K562 (cell line): ENCODE results near the gene KLHL29. TPM values are rescaled to one million over a fixed set of nuclear protein-coding genes. Genes with fewer than 3 reads are reported as not detected.

Experiments used
- ATAC-seq: fragments of 200-7000 bp; cut with Tn5 transposase; 3 replicates; pipeline ENCODE4 v1.9.1; 2020; ENCODE audit warnings: moderate library complexity
- BruUV-seq: library from RNA; stranded (reverse); fragments of 400-500 nt; replicated peaks from 2 replicates; lab custom pipeline; 2021; lab: Mats Ljungman, UMichigan
- CTCF ChIA-PET: fragments of 300-600 bp; formaldehyde crosslinking; extraction: SDS; loops from one replicate; lab custom pipeline; 2021; ENCODE audit warnings: low intra/inter-chr PET ratio; lab: Yijun Ruan, JAX
- POLR2A ChIA-PET: fragments of 300-600, 350-650 bp; sonication (Branson Sonifier 250); formaldehyde crosslinking; extraction: SDS; loops from one replicate; lab custom pipeline; 2021; ENCODE audit warnings: antibody characterized with exemption, inconsistent platforms; lab: Yijun Ruan, JAX
- DNase-seq, 4 experiments: peaks; one replicate each; pipeline versions ENCODE4 v3.0.0 to v3.0.0-alpha.2; 2011 to 2018; ENCODE audit warnings: low spot score in 3 of 4, mixed read lengths in 3 of 4; ENCODE audit errors: extremely low read depth in 1 of 4
- FAIRE-seq: peaks from 2 replicates; lab custom pipeline; 2011; peaks lifted over from hg19 to GRCh38; lab: Jason Lieb, UNC
- H2AFZ ChIP-seq: 2 replicates; pipeline ENCODE4 v1.6.0; 2011; ENCODE audit warnings: low read depth, low read length, control low read depth, inconsistent platforms
- H3K27ac ChIP-seq: fragments of 200-600 bp; 3 replicates; pipeline ENCODE4 v1.8.0; 2011; ENCODE audit warnings: low read depth, mild to moderate bottlenecking, control low read depth, inconsistent platforms, low read length, moderate library complexity, mixed read lengths; ENCODE audit errors: extremely low read depth
- H3K27me3 ChIP-seq, 2 experiments: fragments of 300-600 bp in 1 of 2; 2 replicates in 1 of 2; 3 replicates in 1 of 2; pipeline versions ENCODE4 v1.6.0 to v1.8.0; 2011; ENCODE audit warnings: inconsistent platforms in 2 of 2, low read length in 2 of 2, mild to moderate bottlenecking in 1 of 2, mixed read lengths in 1 of 2, moderate library complexity in 1 of 2; ENCODE audit not compliant: control insufficient read depth in 2 of 2, insufficient read depth in 2 of 2
- H3K36me3 ChIP-seq: fragments of 300-600 bp; 3 replicates; pipeline ENCODE4 v1.8.0; 2011; ENCODE audit warnings: mild to moderate bottlenecking, low read length, inconsistent platforms; ENCODE audit not compliant: control insufficient read depth, insufficient read depth
- H3K4me1 ChIP-seq, 2 experiments: fragments of 200-600 bp in 1 of 2; replicated peaks in 1 of 2; 2 replicates in 1 of 2; 3 replicates in 1 of 2; pipeline versions ENCODE4 v1.5.1 to v1.8.0; 2011; ENCODE audit warnings: inconsistent platforms in 2 of 2, low read length in 2 of 2, mild to moderate bottlenecking in 1 of 2, mixed read lengths in 1 of 2, moderate library complexity in 1 of 2; ENCODE audit not compliant: control insufficient read depth in 2 of 2, insufficient read depth in 2 of 2
- H3K4me2 ChIP-seq: 2 replicates; pipeline ENCODE4 v1.6.1; 2011; ENCODE audit warnings: low read length, control low read depth, inconsistent platforms, mixed read lengths; ENCODE audit not compliant: insufficient read depth
- H3K4me3 ChIP-seq: fragments of 200-600 bp; sonication (generic), shearing (Covaris generic); 2 replicates; pipeline ENCODE4 v1.5.1; 2016; ENCODE audit warnings: control low read depth, inconsistent platforms
- H3K79me2 ChIP-seq: fragments of 200-600 bp; 3 replicates; pipeline ENCODE4 v1.8.0; 2011; ENCODE audit warnings: low read length, inconsistent platforms; ENCODE audit not compliant: control insufficient read depth, insufficient read depth
- H3K9ac ChIP-seq, 2 experiments: 2 replicates each; pipeline versions ENCODE4 v1.6.0 to v1.6.1; 2011; ENCODE audit warnings: low read depth in 2 of 2, low read length in 2 of 2, control low read depth in 1 of 2, inconsistent platforms in 1 of 2, mild to moderate bottlenecking in 1 of 2, mixed read lengths in 1 of 2; ENCODE audit not compliant: insufficient read depth in 1 of 2
- H3K9me1 ChIP-seq: one replicate; pipeline ENCODE4 v1.6.0; 2011; ENCODE audit warnings: inconsistent platforms, mild to moderate bottlenecking, low read length, moderate library complexity; ENCODE audit not compliant: control insufficient read depth, insufficient read depth
- H3K9me3 ChIP-seq: replicated peaks from 2 replicates; pipeline ENCODE4 v1.5.1; 2011; ENCODE audit warnings: low read depth, low read length, inconsistent platforms; ENCODE audit not compliant: control insufficient read depth, insufficient read depth
- H4K20me1 ChIP-seq: replicated peaks from 2 replicates; pipeline ENCODE4 v1.6.1; 2011; ENCODE audit warnings: low read length, inconsistent platforms, mixed read lengths; ENCODE audit not compliant: control insufficient read depth, insufficient read depth
- CBX1 ChIP-seq: sonication (generic); IDR thresholded peaks from 2 replicates; pipeline ENCODE4 v1.6.1; 2016; ENCODE audit warnings: antibody characterized with exemption, low read depth, mild to moderate bottlenecking
- CBX8 ChIP-seq: fragments of 200-600 bp; sonication (generic); IDR thresholded peaks from 2 replicates; pipeline ENCODE4 v1.6.1; 2012; ENCODE audit warnings: borderline replicate concordance, mixed run types, low read depth, mild to moderate bottlenecking, moderate library complexity, mixed read lengths, low read length, control low read depth, inconsistent platforms; ENCODE audit not compliant: poor library complexity, severe bottlenecking; ENCODE audit errors: extremely low read depth
- CCNT2 ChIP-seq: IDR thresholded peaks from 2 replicates; pipeline ENCODE4 v1.6.1; 2011; ENCODE audit warnings: borderline replicate concordance, low read depth, mild to moderate bottlenecking, moderate library complexity, mixed read lengths, low read length; ENCODE audit not compliant: insufficient read length; ENCODE audit errors: extremely low read depth
- ELF2 ChIP-seq: fragments of 250-450 bp; sonication (Bioruptor Pico); IDR thresholded peaks from 2 replicates; pipeline ENCODE4 v1.5.0; 2021; ENCODE audit warnings: mild to moderate bottlenecking
- KDM2B ChIP-seq: fragments of 250-450 bp; sonication (Bioruptor Pico); IDR thresholded peaks from 2 replicates; pipeline ENCODE4 v1.8.0; 2021; ENCODE audit warnings: mild to moderate bottlenecking, moderate library complexity
- RB1 ChIP-seq: fragments of 450-650 bp; IDR thresholded peaks from 2 replicates; pipeline ENCODE4 v1.6.1; 2017; ENCODE audit warnings: low read depth, mild to moderate bottlenecking
- SREBF2 ChIP-seq: sonication (generic); formaldehyde crosslinking; IDR thresholded peaks from 2 replicates; pipeline ENCODE4 v1.4.0; 2020; ENCODE audit warnings: mild to moderate bottlenecking, missing genetic modification reagents
- ZBTB8A ChIP-seq: fragments of 450-650 bp; IDR thresholded peaks from 2 replicates; pipeline ENCODE4 v1.6.1; 2018; ENCODE audit warnings: mild to moderate bottlenecking, moderate library complexity; ENCODE audit not compliant: partially characterized antibody
- ZNF212 ChIP-seq: fragments of 450-650 bp; formaldehyde crosslinking; IDR thresholded peaks from 2 replicates; pipeline ENCODE4 v1.4.0; 2020; ENCODE audit warnings: mild to moderate bottlenecking
- WGBS: fragments of 100-300 bp; shearing (Covaris generic); methylation state at CpG from one replicate; pipeline ENCODE4 v1.1.6; 2016; ENCODE audit warnings: low coverage, mixed read lengths; ENCODE audit not compliant: insufficient coverage; ENCODE audit errors: missing lambda C conversion rate; 5-methylcytosine and 5-hydroxymethylcytosine counted together
- in situ Hi-C: fragments of 300-500 bp; cut with MboI; formaldehyde crosslinking; loops from 4 replicates; pipeline ENCODE4 v1.15.0; 2018; ENCODE audit warnings: inconsistent platforms, mixed read lengths
- intact Hi-C: fragments of 100-400 bp; cut with micrococcal nuclease; formaldehyde crosslinking; loops from 2 replicates; pipeline ENCODE4 v1.14.2; 2022
- polyA plus RNA-seq, 8 experiments: library from polyadenylated mRNA; depleted of rRNA in 4 of 8; stranded (reverse) in 5 of 8; unstranded in 3 of 8; fragments of >200 nt; fragmentation: Nextera tagmentation in 2 of 8; fragmentation: Illumina TruSeq in 1 of 8; extraction: Ambion mirVana in 2 of 8; extraction: Trizol in 1 of 8; gene quantifications; 2 replicates each; pipeline versions ENCODE4 v1.2.1 to v1.2.3, GENCODE V29; 2011 to 2014; ENCODE audit warnings: inconsistent platforms in 1 of 8, missing spikeins in 1 of 8
- total RNA-seq, 7 experiments: library from RNA; depleted of rRNA in 6 of 7; stranded (reverse); fragments of >200 nt in 6 of 7; fragmentation: Illumina TruSeq in 2 of 7; extraction: Trizol in 2 of 7; gene quantifications; 2 replicates each; pipeline versions ENCODE4 v1.2.1 to v1.2.3, GENCODE V29; 2011 to 2021; ENCODE audit warnings: low replicate concordance in 1 of 7
- TF ChIP-seq, protein P1 (sequence below): sonication (generic); formaldehyde crosslinking; IDR thresholded peaks from 2 replicates; pipeline ENCODE4 v1.8.1; 2023; ENCODE audit warnings: mild to moderate bottlenecking, missing genetic modification reagents
- TF ChIP-seq, protein P2 (sequence below), 2 experiments: fragments of 450-650 bp in 1 of 2; sonication (generic) in 1 of 2; formaldehyde crosslinking in 1 of 2; IDR thresholded peaks in 1 of 2; conservative IDR thresholded peaks in 1 of 2; 2 replicates each; pipeline versions ENCODE4 v1.6.1 to v1.8.1; 2016 to 2023; ENCODE audit warnings: mild to moderate bottlenecking in 2 of 2, moderate library complexity in 2 of 2, inconsistent platforms in 1 of 2, missing genetic modification reagents in 1 of 2
- TF ChIP-seq, protein P3 (sequence below): fragments of 450-650 bp; formaldehyde crosslinking; IDR thresholded peaks from 2 replicates; pipeline ENCODE4 v1.4.0; 2020; ENCODE audit warnings: mild to moderate bottlenecking, moderate library complexity
- TF ChIP-seq, protein P4 (sequence below): fragments of 250-450 bp; sonication (Bioruptor Pico); IDR thresholded peaks from 2 replicates; pipeline ENCODE4 v1.4.0; 2020; ENCODE audit warnings: mild to moderate bottlenecking, moderate library complexity

KLHL29 gene
- total and polyA plus RNA-seq, 9 of the 15 experiments (the other 6 are each of a cell fraction or from before 2014, with no cell fraction given) = 0.03 to 0.31 (median 0.08) TPM; not detected in 1

DNA sequence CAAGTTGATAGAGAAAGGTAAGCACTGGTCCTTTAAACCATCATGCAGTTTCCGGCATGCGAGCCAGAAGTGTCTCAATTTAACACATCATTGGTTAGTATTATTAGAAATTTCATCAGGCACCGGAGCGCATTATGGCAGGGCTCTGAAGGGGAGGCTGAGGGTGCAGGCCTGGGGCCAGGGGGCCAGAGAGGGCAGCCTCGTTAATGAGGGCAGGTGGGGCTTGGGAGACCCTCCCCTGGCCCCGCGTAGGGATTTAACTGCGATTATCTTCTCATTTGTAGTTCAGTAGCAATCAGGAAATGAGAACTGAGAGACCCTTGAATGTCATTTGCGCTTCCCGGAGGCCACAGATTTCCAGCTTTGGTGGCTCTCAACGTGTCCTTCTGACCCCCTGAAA is 246.4 kb downstream of the KLHL29 start:
- Histone ChIP-seq H2AFZ (no peak overlapping the region), H3K27me3 (peaks cover 32 to 85% of the 10 kb centered on the region in 2 experiments), H3K4me2 (no peak overlapping the region), H3K36me3 (no peaks in the 10 kb centered on the region), H4K20me1 (no peaks in the 10 kb centered on the region), H3K79me2 (no peaks in the 10 kb centered on the region), H3K4me1 (peaks cover 0 to 9% of the 10 kb centered on the region in 2 experiments; a peak in 2 of 5 replicates), H3K27ac (no peak overlapping the region), H3K4me3 (no peak overlapping the region), H3K9me3 (no peaks in the 10 kb centered on the region), H3K9me1 (no peaks in the 10 kb centered on the region), H3K9ac (no peak overlapping the region)
- intact Hi-C loops (loop anchor here (10.0 kb wide), 1 partner anchor 133 kb away; no protein-coding TSS in a partner anchor), in situ Hi-C loops (no loop called here)
- 0% methylated on average over 11 of the region's 11 CpGs for WGBS
- POLR2A ChIA-PET = no interaction called here
- CTCF ChIA-PET = no interaction called here
- ATAC-seq = no peak
- no peak for DNase-seq
- FAIRE-seq = no peak
- BruUV-seq = no TSS peak
- no peak for TF ChIP-seq ZNF212 (CRISPR knock-in tag)
- TF ChIP-seq, protein P1, sequence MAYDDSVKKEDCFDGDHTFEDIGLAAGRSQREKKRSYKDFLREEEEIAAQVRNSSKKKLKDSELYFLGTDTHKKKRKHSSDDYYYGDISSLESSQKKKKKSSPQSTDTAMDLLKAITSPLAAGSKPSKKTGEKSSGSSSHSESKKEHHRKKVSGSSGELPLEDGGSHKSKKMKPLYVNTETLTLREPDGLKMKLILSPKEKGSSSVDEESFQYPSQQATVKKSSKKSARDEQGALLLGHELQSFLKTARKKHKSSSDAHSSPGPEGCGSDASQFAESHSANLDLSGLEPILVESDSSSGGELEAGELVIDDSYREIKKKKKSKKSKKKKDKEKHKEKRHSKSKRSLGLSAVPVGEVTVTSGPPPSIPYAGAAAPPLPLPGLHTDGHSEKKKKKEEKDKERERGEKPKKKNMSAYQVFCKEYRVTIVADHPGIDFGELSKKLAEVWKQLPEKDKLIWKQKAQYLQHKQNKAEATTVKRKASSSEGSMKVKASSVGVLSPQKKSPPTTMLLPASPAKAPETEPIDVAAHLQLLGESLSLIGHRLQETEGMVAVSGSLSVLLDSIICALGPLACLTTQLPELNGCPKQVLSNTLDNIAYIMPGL (CRISPR knock-in tag) = no peak
- no peak for TF ChIP-seq CBX8
- no peak for TF ChIP-seq CBX1
- TF ChIP-seq, protein P2, sequence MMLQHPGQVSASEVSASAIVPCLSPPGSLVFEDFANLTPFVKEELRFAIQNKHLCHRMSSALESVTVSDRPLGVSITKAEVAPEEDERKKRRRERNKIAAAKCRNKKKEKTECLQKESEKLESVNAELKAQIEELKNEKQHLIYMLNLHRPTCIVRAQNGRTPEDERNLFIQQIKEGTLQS (IDR thresholded peaks at IDR 0.05) = no peak
- TF ChIP-seq, protein P2 (CRISPR knock-in tag; conservative IDR thresholded peaks at IDR 0.05) = no peak
- no peak for TF ChIP-seq ELF2 (CRISPR knock-in tag)
- TF ChIP-seq, protein P3, sequence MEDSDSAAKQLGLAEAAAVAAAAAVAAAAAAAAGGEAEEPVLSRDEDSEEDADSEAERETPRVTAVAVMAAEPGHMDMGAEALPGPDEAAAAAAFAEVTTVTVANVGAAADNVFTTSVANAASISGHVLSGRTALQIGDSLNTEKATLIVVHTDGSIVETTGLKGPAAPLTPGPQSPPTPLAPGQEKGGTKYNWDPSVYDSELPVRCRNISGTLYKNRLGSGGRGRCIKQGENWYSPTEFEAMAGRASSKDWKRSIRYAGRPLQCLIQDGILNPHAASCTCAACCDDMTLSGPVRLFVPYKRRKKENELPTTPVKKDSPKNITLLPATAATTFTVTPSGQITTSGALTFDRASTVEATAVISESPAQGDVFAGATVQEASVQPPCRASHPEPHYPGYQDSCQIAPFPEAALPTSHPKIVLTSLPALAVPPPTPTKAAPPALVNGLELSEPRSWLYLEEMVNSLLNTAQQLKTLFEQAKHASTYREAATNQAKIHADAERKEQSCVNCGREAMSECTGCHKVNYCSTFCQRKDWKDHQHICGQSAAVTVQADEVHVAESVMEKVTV (CRISPR knock-in tag) = no peak
- TF ChIP-seq, protein P4, sequence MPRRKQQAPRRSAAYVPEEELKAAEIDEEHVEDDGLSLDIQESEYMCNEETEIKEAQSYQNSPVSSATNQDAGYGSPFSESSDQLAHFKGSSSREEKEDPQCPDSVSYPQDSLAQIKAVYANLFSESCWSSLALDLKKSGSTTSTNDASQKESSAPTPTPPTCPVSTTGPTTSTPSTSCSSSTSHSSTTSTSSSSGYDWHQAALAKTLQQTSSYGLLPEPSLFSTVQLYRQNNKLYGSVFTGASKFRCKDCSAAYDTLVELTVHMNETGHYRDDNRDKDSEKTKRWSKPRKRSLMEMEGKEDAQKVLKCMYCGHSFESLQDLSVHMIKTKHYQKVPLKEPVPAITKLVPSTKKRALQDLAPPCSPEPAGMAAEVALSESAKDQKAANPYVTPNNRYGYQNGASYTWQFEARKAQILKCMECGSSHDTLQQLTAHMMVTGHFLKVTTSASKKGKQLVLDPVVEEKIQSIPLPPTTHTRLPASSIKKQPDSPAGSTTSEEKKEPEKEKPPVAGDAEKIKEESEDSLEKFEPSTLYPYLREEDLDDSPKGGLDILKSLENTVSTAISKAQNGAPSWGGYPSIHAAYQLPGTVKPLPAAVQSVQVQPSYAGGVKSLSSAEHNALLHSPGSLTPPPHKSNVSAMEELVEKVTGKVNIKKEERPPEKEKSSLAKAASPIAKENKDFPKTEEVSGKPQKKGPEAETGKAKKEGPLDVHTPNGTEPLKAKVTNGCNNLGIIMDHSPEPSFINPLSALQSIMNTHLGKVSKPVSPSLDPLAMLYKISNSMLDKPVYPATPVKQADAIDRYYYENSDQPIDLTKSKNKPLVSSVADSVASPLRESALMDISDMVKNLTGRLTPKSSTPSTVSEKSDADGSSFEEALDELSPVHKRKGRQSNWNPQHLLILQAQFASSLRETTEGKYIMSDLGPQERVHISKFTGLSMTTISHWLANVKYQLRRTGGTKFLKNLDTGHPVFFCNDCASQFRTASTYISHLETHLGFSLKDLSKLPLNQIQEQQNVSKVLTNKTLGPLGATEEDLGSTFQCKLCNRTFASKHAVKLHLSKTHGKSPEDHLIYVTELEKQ (CRISPR knock-in tag) = no peak
- TF ChIP-seq ZBTB8A = no peak
- no peak for TF ChIP-seq SREBF2 (CRISPR knock-in tag)
- no peak for TF ChIP-seq KDM2B (CRISPR knock-in tag)
- no peak for TF ChIP-seq RB1
- TF ChIP-seq CCNT2 = no peak
